ENCODE data around the gene CHD1L. TPM values are rescaled to one million over a fixed set of nuclear protein-coding genes. Genes with fewer than 3 reads are reported as not detected.

Gene CHD1L
- total and polyA plus RNA-seq, 2 of the 4 experiments (the other 2 are of a cell fraction), result 31.2 to 47.5 TPM

- no peak overlapping the region for H2AK9ac ChIP-seq (replicated peaks; ENCODE audit: low read depth, low read length, poor library complexity)
- no peak overlapping the region for H3K4me3 ChIP-seq (ENCODE audit: insufficient read depth, low read depth, low read length)
- H4K20me1 ChIP-seq (ENCODE audit: insufficient read depth, low read length), result no peaks in the 10 kb centered on the region
- H3K9ac ChIP-seq (ENCODE audit: low read depth, low read length), result no peak overlapping the region
- no peaks in the 10 kb centered on the region for H3K27me3 ChIP-seq (ENCODE audit: control insufficient read depth, insufficient read depth, low read length)
- H2BK15ac ChIP-seq (ENCODE audit: low read depth, low read length), result no peak overlapping the region
- H2AK5ac ChIP-seq (ENCODE audit: low read depth, low read length), result no peak overlapping the region
- H4K5ac ChIP-seq (ENCODE audit: low read depth, low read length), result no peak overlapping the region
- no CpG with 5 or more reads among the region's 1 CpG for WGBS, 2 experiments (ENCODE audit: extremely low coverage in 2 of 2, insufficient read length in 1 of 2)
- H2AFZ ChIP-seq (replicated peaks; ENCODE audit: low read length, poor library complexity), result no peak overlapping the region
- no peak overlapping the region for H3K18ac ChIP-seq (ENCODE audit: low read depth, low read length)
- no peaks in the 10 kb centered on the region for H3K9me3 ChIP-seq (ENCODE audit: control insufficient read depth, insufficient read depth, low read length)
- intact Hi-C loops (cut with micrococcal nuclease), result no loop called here
- no peak overlapping the region for H2BK20ac ChIP-seq (ENCODE audit: low read depth, low read length)
- TF ChIP-seq MXI1 (IDR thresholded peaks at IDR 0.05; ENCODE audit: borderline replicate concordance, low read depth, low read length) (no peak), RFX5 (IDR thresholded peaks at IDR 0.05; ENCODE audit: low read depth, low read length) (no peak), RCOR1 (IDR thresholded peaks at IDR 0.05; ENCODE audit: insufficient replicate concordance, low read length) (no peak), BHLHE40 (IDR thresholded peaks at IDR 0.05; ENCODE audit: low read depth, low read length) (no peak), POLR2A (IDR thresholded peaks at IDR 0.05; ENCODE audit: low read depth, low read length) (no peak), CEBPB (IDR thresholded peaks at IDR 0.05; ENCODE audit: low read depth, low read length) (no peak)
- no peaks in the 10 kb centered on the region for H3K9me1 ChIP-seq (ENCODE audit: insufficient read depth, low read length)
- H3K23ac ChIP-seq (ENCODE audit: low read depth, low read length), result no peak overlapping the region
- in situ Hi-C loops (cut with MboI; ENCODE audit: low sequenced_read_pairs), result no loop called here
- no TSS peak for BruUV-seq (replicated peaks)
- H2BK5ac ChIP-seq (ENCODE audit: low read depth, low read length, poor library complexity, severe bottlenecking), result no peak overlapping the region
- ATAC-seq (ENCODE audit: low read depth) (no peak), DNase-seq (no peak)
- no peak overlapping the region for H4K8ac ChIP-seq (ENCODE audit: low read depth in 2 of 2, low read length in 2 of 2)
- no peak overlapping the region for H2BK120ac ChIP-seq (ENCODE audit: low read depth, low read length)
- H3K79me1 ChIP-seq (ENCODE audit: low read depth in 1 of 2, low read length in 2 of 2), result no peaks in the 10 kb centered on the region
- H3K27ac ChIP-seq (ENCODE audit: insufficient read depth, low read length), result no peak overlapping the region
- H3K14ac ChIP-seq (replicated peaks; ENCODE audit: low read depth, low read length), result no peak overlapping the region
- dilution Hi-C loops (cut with HindIII; ENCODE audit: low sequenced_read_pairs, unreplicated experiment), result no loop called here
- POLR2A ChIA-PET (ENCODE audit: unreplicated experiment), result no interaction called here
- CTCF ChIA-PET, result no interaction called here
- no peaks in the 10 kb centered on the region for H3K36me3 ChIP-seq (ENCODE audit: control insufficient read depth, insufficient read depth, low read length)
- H3K4me1 ChIP-seq (ENCODE audit: control insufficient read depth, insufficient read depth, low read length), result no peaks in the 10 kb centered on the region
- H3K56ac ChIP-seq (ENCODE audit: extremely low read depth, insufficient read depth, low read length), result no peak overlapping the region
- no peak overlapping the region for H4K91ac ChIP-seq (ENCODE audit: insufficient read depth, low read depth, low read length)
- no peak overlapping the region for H3K4me2 ChIP-seq (ENCODE audit: low read depth, low read length)
- no peak overlapping the region for H3K4ac ChIP-seq (ENCODE audit: low read depth, low read length)
These were observed 35.3 kb upstream of the CHD1L start for GRCh38 chr1:147207192-147207591.

Data from IMR-90 (cell line).